SU-DHL-6 (cell line): ENCODE data around the gene ABLIM1.

Source experiments
- H2AFZ ChIP-seq: fragments of 200-600 bp; sonication (generic); 2 replicates; pipeline ENCODE4 v1.6.1; 2014; ENCODE audit warnings: low read depth, mild to moderate bottlenecking, moderate library complexity, mixed read lengths, antibody characterized with exemption, low read length; ENCODE audit not compliant: severe bottlenecking
- H3F3A ChIP-seq: fragments of 200-600 bp; shearing (Covaris generic); 2 replicates; pipeline ENCODE4 v1.6.0; 2016; ENCODE audit warnings: antibody characterized with exemption, mild to moderate bottlenecking; ENCODE audit not compliant: insufficient read depth
- H3K27ac ChIP-seq: fragments of 200-600 bp; sonication (generic); 2 replicates; pipeline ENCODE4 v1.5.1; 2016; ENCODE audit warnings: low read depth, mild to moderate bottlenecking, low read length, moderate library complexity, mixed read lengths
- H3K27me3 ChIP-seq: fragments of 200-600 bp; sonication (generic), shearing (Covaris generic); 2 replicates; pipeline ENCODE4 v1.6.0; 2014; ENCODE audit warnings: mild to moderate bottlenecking, low read length
- H3K36me3 ChIP-seq: fragments of 200-600 bp; sonication (generic); 2 replicates; pipeline ENCODE4 v1.6.1; 2014; ENCODE audit warnings: mild to moderate bottlenecking, low read length, mixed read lengths
- H3K4me2 ChIP-seq: fragments of 300-600, 200-600 bp; shearing (Covaris generic), sonication (generic); 2 replicates; pipeline ENCODE4 v1.6.0; 2014; ENCODE audit warnings: low read length, low read depth, mild to moderate bottlenecking; ENCODE audit not compliant: poor library complexity, severe bottlenecking
- H3K4me3 ChIP-seq: fragments of 200-600 bp; sonication (generic); 2 replicates; pipeline ENCODE4 v1.5.1; 2014; ENCODE audit warnings: antibody characterized with exemption, low read length, mild to moderate bottlenecking, mixed read lengths; ENCODE audit not compliant: insufficient read depth, poor library complexity, severe bottlenecking
- H3K79me2 ChIP-seq: fragments of 200-600 bp; sonication (generic); 2 replicates; pipeline ENCODE4 v1.6.1; 2014; ENCODE audit warnings: mild to moderate bottlenecking, low read length, moderate library complexity; ENCODE audit not compliant: insufficient read depth
- H3K9ac ChIP-seq: fragments of 200-600 bp; sonication (generic); 2 replicates; pipeline ENCODE4 v1.7.0; 2014; ENCODE audit warnings: mild to moderate bottlenecking, low read length
- H3K9me2 ChIP-seq: fragments of 200-600 bp; sonication (generic); replicated peaks from 2 replicates; pipeline ENCODE4 v1.6.1; 2014; ENCODE audit warnings: low read length; ENCODE audit not compliant: insufficient read depth
- H3K9me3 ChIP-seq: fragments of 200-600 bp; sonication (generic); 2 replicates; pipeline ENCODE4 v1.6.1; 2014; ENCODE audit warnings: low read length, mixed read lengths; ENCODE audit not compliant: insufficient read depth
- H4K20me1 ChIP-seq: fragments of 200-600 bp; sonication (generic); 2 replicates; pipeline ENCODE4 v1.6.1; 2014; ENCODE audit warnings: low read depth, mild to moderate bottlenecking, antibody characterized with exemption, low read length, moderate library complexity, mixed read lengths
- EZH2phosphoT487 ChIP-seq: fragments of 200-600 bp; sonication (generic), shearing (Covaris generic); conservative IDR thresholded peaks from 2 replicates; pipeline ENCODE4 v1.6.1; 2018; ENCODE audit warnings: mild to moderate bottlenecking, antibody characterized with exemption, low read length, moderate library complexity, mixed read lengths
- TF ChIP-seq, protein P1 (sequence below): fragments of 200-600 bp; sonication (generic); IDR thresholded peaks from one replicate; pipeline ENCODE4 v1.5.1; 2017; ENCODE audit warnings: antibody characterized with exemption, mild to moderate bottlenecking, low read length, moderate library complexity; ENCODE audit not compliant: insufficient read depth, poor library complexity, severe bottlenecking

Gene ABLIM1

DNA sequence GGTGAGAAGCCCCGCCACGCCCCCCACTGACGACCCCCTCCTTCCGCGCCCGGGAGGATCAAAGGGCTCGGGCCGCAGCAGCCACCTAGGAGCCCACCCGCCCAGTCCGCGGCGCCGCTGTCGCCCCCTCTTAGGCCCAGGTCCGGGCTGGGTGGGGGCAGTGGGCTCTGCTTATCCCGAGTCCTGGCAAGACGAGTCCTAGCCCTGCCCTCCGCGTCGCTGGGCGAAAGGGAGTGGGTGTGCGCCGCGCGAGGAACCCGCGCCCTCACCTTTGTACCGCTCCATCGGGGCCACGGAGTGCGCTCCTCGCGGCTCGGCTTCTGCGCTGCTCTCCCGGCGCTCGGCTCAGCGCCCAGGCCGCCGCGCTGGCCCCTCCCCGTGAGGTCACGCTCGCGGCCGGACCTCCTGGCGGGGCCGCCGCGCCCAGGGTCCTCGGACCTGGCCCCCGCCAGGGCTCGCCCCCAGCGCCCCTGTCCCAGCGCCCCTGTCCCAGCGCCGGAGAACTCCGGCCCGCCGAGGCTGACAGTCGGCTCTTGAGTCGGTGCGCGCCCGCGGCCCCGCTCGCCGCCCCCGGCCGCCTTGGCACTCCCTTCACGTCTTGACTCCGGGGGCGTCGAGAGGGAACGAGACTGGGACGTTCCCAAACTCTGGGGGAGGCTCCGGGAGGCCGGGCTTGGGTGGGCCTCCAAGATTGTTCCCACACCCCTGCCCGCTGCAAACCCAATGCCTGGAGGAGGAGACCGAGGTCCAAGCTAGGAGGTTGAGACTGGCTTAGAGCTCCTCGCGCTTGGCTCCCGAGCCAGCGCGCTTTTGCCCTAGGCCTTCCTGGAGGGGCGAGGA lies 253.7 kb downstream of the ABLIM1 start, which contains the start of gene AFAP1L2:
Gene AFAP1L2, minus strand, starts transcription at position 332 of the 840 bp plus-strand sequence. Its CDS starts 47 bp downstream, at position 285.
- Histone ChIP-seq H3F3A (no peaks in the 10 kb centered on the region), H3K36me3 (no peaks in the 10 kb centered on the region), H2AFZ (no peak within 1 kb of the TSS), H3K27ac (no peak within 1 kb of the TSS), H3K27me3 (no peaks in the 10 kb centered on the region), H3K9me2 (no peaks in the 10 kb centered on the region), H3K9ac (no peak within 1 kb of the TSS), H3K4me2 (no peak within 1 kb of the TSS), H4K20me1 (no peaks in the 10 kb centered on the region), H3K4me3 (no peak within 1 kb of the TSS), H3K9me3 (no peaks in the 10 kb centered on the region), H3K79me2 (no peaks in the 10 kb centered on the region)
- TF ChIP-seq, protein P1, sequence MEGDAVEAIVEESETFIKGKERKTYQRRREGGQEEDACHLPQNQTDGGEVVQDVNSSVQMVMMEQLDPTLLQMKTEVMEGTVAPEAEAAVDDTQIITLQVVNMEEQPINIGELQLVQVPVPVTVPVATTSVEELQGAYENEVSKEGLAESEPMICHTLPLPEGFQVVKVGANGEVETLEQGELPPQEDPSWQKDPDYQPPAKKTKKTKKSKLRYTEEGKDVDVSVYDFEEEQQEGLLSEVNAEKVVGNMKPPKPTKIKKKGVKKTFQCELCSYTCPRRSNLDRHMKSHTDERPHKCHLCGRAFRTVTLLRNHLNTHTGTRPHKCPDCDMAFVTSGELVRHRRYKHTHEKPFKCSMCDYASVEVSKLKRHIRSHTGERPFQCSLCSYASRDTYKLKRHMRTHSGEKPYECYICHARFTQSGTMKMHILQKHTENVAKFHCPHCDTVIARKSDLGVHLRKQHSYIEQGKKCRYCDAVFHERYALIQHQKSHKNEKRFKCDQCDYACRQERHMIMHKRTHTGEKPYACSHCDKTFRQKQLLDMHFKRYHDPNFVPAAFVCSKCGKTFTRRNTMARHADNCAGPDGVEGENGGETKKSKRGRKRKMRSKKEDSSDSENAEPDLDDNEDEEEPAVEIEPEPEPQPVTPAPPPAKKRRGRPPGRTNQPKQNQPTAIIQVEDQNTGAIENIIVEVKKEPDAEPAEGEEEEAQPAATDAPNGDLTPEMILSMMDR = no peak
- TF ChIP-seq EZH2phosphoT487 = no peak

- no peak overlapping the region for H2AFZ ChIP-seq
- no peaks in the 10 kb centered on the region for H3K27me3 ChIP-seq
- H3K27ac ChIP-seq = no peak overlapping the region
- no peak overlapping the region for H3K4me3 ChIP-seq
- H3K79me2 ChIP-seq = no peaks in the 10 kb centered on the region
- no peaks in the 10 kb centered on the region for H4K20me1 ChIP-seq
- H3F3A ChIP-seq = no peaks in the 10 kb centered on the region
- no peak overlapping the region for H3K4me2 ChIP-seq
- H3K9ac ChIP-seq = no peak overlapping the region
- no peaks in the 10 kb centered on the region for H3K36me3 ChIP-seq
- no peak for TF ChIP-seq EZH2phosphoT487
- TF ChIP-seq, protein P1 = no peak
- H3K9me2 ChIP-seq = no peaks in the 10 kb centered on the region
- no peaks in the 10 kb centered on the region for H3K9me3 ChIP-seq
Observed at GRCh38 chr10:114403541-114404161, 254.4 kb downstream of the ABLIM1 start.

GRCh38 chr10:114402871-114403540 lies 255.1 kb downstream of the ABLIM1 start:
- Histone ChIP-seq H3F3A (no peaks in the 10 kb centered on the region), H2AFZ (no peak overlapping the region), H3K27me3 (no peaks in the 10 kb centered on the region), H3K4me2 (no peak overlapping the region), H3K27ac (no peak overlapping the region), H4K20me1 (no peaks in the 10 kb centered on the region), H3K4me3 (no peak overlapping the region), H3K9me2 (no peaks in the 10 kb centered on the region), H3K36me3 (no peaks in the 10 kb centered on the region), H3K9me3 (no peaks in the 10 kb centered on the region), H3K9ac (no peak overlapping the region), H3K79me2 (no peaks in the 10 kb centered on the region)
- TF ChIP-seq, protein P1 = no peak
- TF ChIP-seq EZH2phosphoT487 = no peak
